Measurements from ENCODE around the gene ATOH8.

ATOH8 gene

GRCh38 chr2:85772841-85773491 lies 19.2 kb downstream of the ATOH8 start:
- no peak for DNase-seq

GRCh38 chr2:85773692-85774091 lies 19.9 kb downstream of the ATOH8 start:
- no peak for DNase-seq

- DNase-seq: no peak
Measured at GRCh38 chr2:85774126-85774978, 20.6 kb downstream of the ATOH8 start.

GRCh38 chr2:85775406-85776381 lies 21.9 kb downstream of the ATOH8 start:
- no peak for DNase-seq

GRCh38 chr2:85776672-85777071 lies 22.9 kb downstream of the ATOH8 start:
- DNase-seq: no peak

GRCh38 chr2:85777441-85777861 lies 23.7 kb downstream of the ATOH8 start:
- no peak for DNase-seq

GRCh38 chr2:85778646-85779379 lies 25.0 kb downstream of the ATOH8 start:
- DNase-seq: no peak

- no peak for DNase-seq
Measured at GRCh38 chr2:85779641-85780315, 26.0 kb downstream of the ATOH8 start.

- DNase-seq: no peak
Measured at GRCh38 chr2:85780316-85781012, 26.7 kb downstream of the ATOH8 start.

GRCh38 chr2:85781013-85781332 lies 27.2 kb downstream of the ATOH8 start:
- no peak for DNase-seq

- DNase-seq: no peak
Measured at GRCh38 chr2:85783796-85784195, 30.0 kb downstream of the ATOH8 start.

- no peak for DNase-seq
Measured at GRCh38 chr2:85784474-85784986, 30.7 kb downstream of the ATOH8 start.

GRCh38 chr2:85785027-85785822 lies 31.4 kb downstream of the ATOH8 start:
- DNase-seq: no peak

GRCh38 chr2:85785871-85786270 lies 32.1 kb downstream of the ATOH8 start:
- no peak for DNase-seq

GRCh38 chr2:85786444-85786843 lies 32.7 kb downstream of the ATOH8 start:
- no peak for DNase-seq

GRCh38 chr2:85786865-85787264 lies 33.1 kb downstream of the ATOH8 start:
- no peak for DNase-seq

GRCh38 chr2:85787282-85787980 lies 33.6 kb downstream of the ATOH8 start:
- no peak for DNase-seq

- DNase-seq: no peak
Measured at GRCh38 chr2:85787981-85788340, 34.2 kb downstream of the ATOH8 start.

- DNase-seq: no peak
Measured at GRCh38 chr2:85788603-85789002, 34.8 kb downstream of the ATOH8 start.

- DNase-seq: no peak
Measured at GRCh38 chr2:85789271-85789670, 35.5 kb downstream of the ATOH8 start.
